GM12865 (cell line): ENCODE measurements around the gene COMMD2.

Experiments
- DNase-seq: peaks from one replicate; pipeline ENCODE4 v3.0.0; 2010; ENCODE audit warnings: low read depth
- H3K4me3 ChIP-seq: 2 replicates; pipeline ENCODE4 v1.5.1; 2011; ENCODE audit warnings: mild to moderate bottlenecking, low read depth, low read length, control low read depth
- TF ChIP-seq, protein P1 (sequence below): IDR thresholded peaks from 2 replicates; pipeline ENCODE4 v1.5.1; 2011; ENCODE audit warnings: low read length, control low read depth, low read depth, inconsistent platforms; ENCODE audit not compliant: insufficient read depth; ENCODE audit errors: missing control alignments

Gene COMMD2

GRCh38 chr3:149744606-149745005 is 7.7 kb downstream of the COMMD2 start:
- H3K4me3 ChIP-seq = no peak overlapping the region
- DNase-seq = no peak
- TF ChIP-seq, protein P1, sequence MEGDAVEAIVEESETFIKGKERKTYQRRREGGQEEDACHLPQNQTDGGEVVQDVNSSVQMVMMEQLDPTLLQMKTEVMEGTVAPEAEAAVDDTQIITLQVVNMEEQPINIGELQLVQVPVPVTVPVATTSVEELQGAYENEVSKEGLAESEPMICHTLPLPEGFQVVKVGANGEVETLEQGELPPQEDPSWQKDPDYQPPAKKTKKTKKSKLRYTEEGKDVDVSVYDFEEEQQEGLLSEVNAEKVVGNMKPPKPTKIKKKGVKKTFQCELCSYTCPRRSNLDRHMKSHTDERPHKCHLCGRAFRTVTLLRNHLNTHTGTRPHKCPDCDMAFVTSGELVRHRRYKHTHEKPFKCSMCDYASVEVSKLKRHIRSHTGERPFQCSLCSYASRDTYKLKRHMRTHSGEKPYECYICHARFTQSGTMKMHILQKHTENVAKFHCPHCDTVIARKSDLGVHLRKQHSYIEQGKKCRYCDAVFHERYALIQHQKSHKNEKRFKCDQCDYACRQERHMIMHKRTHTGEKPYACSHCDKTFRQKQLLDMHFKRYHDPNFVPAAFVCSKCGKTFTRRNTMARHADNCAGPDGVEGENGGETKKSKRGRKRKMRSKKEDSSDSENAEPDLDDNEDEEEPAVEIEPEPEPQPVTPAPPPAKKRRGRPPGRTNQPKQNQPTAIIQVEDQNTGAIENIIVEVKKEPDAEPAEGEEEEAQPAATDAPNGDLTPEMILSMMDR = no peak

- TF ChIP-seq, protein P1 = no peak
- DNase-seq = no peak
- H3K4me3 ChIP-seq = no peak overlapping the region
Observed at GRCh38 chr3:149744151-149744550, 8.1 kb downstream of the COMMD2 start.

DNA sequence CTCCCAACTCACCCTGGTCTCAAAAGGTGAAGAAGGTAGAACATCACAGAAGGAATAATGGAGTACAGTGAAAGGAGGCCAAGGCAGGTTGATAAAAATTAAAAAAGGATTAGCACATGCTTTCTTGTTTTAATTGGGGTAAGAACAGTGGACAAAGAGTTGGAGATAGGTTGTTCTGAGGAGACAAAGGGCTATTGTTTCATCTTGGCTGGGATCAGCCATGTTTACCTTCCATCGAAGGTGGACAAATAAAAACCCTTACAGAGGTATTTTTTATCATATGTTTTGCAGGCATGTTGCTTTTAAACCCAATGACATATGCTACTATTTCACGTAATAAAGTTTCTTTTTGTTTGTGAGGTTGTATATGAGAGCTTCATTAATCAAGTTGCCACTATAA is 12.9 kb downstream of the COMMD2 start:
- DNase-seq = no peak
- no peak overlapping the region for H3K4me3 ChIP-seq
- TF ChIP-seq, protein P1 = no peak

- TF ChIP-seq, protein P1 = no peak
- DNase-seq = no peak
- no peak overlapping the region for H3K4me3 ChIP-seq
Observed at GRCh38 chr3:149738876-149739275, 13.4 kb downstream of the COMMD2 start.

GRCh38 chr3:149736953-149737205 is 15.4 kb downstream of the COMMD2 start:
- TF ChIP-seq, protein P1 = no peak
- DNase-seq = no peak
- no peak overlapping the region for H3K4me3 ChIP-seq

DNA sequence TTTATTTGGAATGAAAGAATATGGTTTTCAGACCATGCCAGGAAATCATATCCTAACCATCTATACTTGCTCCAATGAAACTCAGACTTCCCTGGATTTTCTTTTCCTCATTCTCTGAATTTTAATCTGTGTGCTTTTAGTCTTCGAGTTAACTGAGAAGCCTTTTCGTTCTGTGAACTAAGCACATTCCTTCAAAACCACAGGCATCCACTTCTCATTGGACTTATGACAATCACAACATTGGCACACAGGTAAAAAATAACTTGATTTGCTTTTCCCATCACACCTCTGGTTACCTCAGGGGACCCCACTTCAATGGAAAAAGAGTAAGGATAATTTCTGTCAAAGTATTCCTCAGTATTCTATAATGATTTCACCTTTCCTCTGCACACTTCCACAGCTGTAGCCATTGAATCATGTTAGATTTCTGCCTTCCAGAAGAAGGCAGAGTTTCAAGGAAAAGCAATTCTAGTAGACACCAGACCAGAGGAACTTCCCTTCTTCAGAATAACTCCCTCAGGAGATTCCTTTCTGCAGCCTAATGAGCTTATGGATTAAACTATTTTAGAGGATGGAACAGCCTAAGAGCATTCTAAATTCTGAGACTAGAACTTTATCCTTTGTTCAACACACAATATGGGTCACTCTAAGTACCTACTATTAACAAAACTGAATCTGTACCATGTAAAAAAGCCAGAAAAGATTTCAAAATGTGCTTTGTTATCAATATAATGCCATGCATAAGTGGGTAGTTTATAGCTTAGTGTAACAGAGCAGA is 15.9 kb downstream of the COMMD2 start:
- DNase-seq = no peak
- no peak overlapping the region for H3K4me3 ChIP-seq
- TF ChIP-seq, protein P1 = no peak

DNA sequence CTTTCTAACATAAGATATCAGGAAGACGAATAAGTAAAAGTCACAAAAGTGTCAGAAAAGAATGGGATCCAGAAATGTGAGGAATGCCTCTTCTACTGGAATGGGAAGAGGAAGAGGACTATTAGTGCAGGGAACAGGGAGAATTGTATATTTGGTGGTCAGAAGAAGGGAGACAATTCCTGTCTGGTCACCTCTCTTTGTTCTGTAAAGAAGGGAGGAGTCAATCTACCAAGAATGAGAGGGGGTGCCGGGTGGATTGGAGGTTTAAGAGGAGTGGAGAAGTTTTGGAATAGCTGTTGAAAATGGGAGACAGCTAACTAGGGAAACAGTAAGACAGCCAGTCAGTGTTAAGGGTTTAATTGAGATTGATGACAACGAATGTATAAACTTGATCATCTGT is 20.1 kb downstream of the COMMD2 start:
- no peak for DNase-seq
- TF ChIP-seq, protein P1 = no peak
- no peak overlapping the region for H3K4me3 ChIP-seq
